ENCODE data around the gene ABCA4. TPM values are rescaled to one million over a fixed set of nuclear protein-coding genes. Genes with fewer than 3 reads are reported as not detected.

ABCA4 gene
- total RNA-seq (2021; fragmentation: NEBNext Ultra II Directional; extraction: Animal tissue kit (Norgen Biotek cat#: 25700)) = not detected in 2 replicates
- 0.06 TPM in 2 replicates for polyA plus RNA-seq (2011; rRNA removed)
- polyA plus RNA-seq (2011; cell fraction: cytosol; rRNA removed) = 0.06 TPM
- polyA plus RNA-seq (2011; cell fraction: nucleus; rRNA removed) = 0.50 TPM
- polyA plus RNA-seq (2012, experiment 1 of 2) = 0.12 to 0.62 TPM (median 0.24 TPM) in 4 replicates
- not detected for polyA plus RNA-seq (2012, experiment 2 of 2)
- polyA plus RNA-seq (2013, experiment 1 of 2) = 0.06 TPM
- polyA plus RNA-seq (2013, experiment 2 of 2) = 0.07 TPM
- 0.02 and 0.03 TPM in 2 replicates for polyA minus RNA-seq (2011; rRNA and poly(A)+ RNA removed)
- not detected for polyA minus RNA-seq (2011; cell fraction: cytosol; rRNA and poly(A)+ RNA removed)
- polyA minus RNA-seq (2011; cell fraction: nucleus; rRNA and poly(A)+ RNA removed) = not detected
- long read RNA-seq, experiment 1 = 0 reads
- long read RNA-seq, experiment 2, partial matches to known transcripts = 0 of 1 reads
- long read RNA-seq, experiment 2, other reads (novel, unspliced or antisense) = 1 of 1 reads

- Histone ChIP-seq H2AK5ac (ENCODE audit: low read depth, low read length) (no peak within 1 kb of the TSS), H3K4me2 (ENCODE audit: insufficient read depth in 1 of 2, low read depth in 2 of 2, low read length in 2 of 2) (no peak within 1 kb of the TSS; a peak in 3 of 4 replicates), H3K14ac (ENCODE audit: insufficient read length) (no peak within 1 kb of the TSS), H2BK12ac (ENCODE audit: low read depth, low read length) (no peak within 1 kb of the TSS), H3K4me1 (replicated peaks in 1 of 4; ENCODE audit: control insufficient read depth in 3 of 4, insufficient read depth in 4 of 4, low read length in 3 of 4) (peaks cover 0 to 17% (median 12%) of the 10 kb centered on the region in 4 experiments; a peak in 5 of 7 replicates), H3K56ac (replicated peaks; ENCODE audit: insufficient read length, low read depth, low read length) (no peak within 1 kb of the TSS), H3K23me2 (ENCODE audit: low read depth, low read length) (no peaks in the 10 kb centered on the region), H3K79me2 (ENCODE audit: control insufficient read depth in 1 of 2, insufficient read depth in 2 of 2, low read length in 2 of 2) (no peaks in the 10 kb centered on the region), H2BK15ac (ENCODE audit: low read length) (no peak within 1 kb of the TSS), H4K5ac (ENCODE audit: insufficient read length, low read depth, low read length) (no peak within 1 kb of the TSS), H3K9me3 (ENCODE audit: insufficient read depth in 2 of 2, low read depth in 1 of 2, low read length in 1 of 2) (no peaks in the 10 kb centered on the region), H2BK20ac (ENCODE audit: low read length) (no peak within 1 kb of the TSS), H3K4ac (replicated peaks; ENCODE audit: insufficient read length, low read depth, low read length) (no peak within 1 kb of the TSS), H4K8ac (ENCODE audit: extremely low read depth, insufficient read depth, low read length) (no peak within 1 kb of the TSS), H3K18ac (ENCODE audit: extremely low read depth, low read length) (no peak within 1 kb of the TSS), H3K4me3 (ENCODE audit: extremely low read depth in 1 of 4, insufficient read depth in 2 of 4, low read depth in 3 of 4, low read length in 4 of 4) (no peak within 1 kb of the TSS), H2AFZ (ENCODE audit: low read length) (no peak within 1 kb of the TSS), H4K91ac (replicated peaks; ENCODE audit: insufficient read length, low read length) (no peak within 1 kb of the TSS), H3K27ac (ENCODE audit: low read depth, low read length) (no peak within 1 kb of the TSS), H3K23ac (ENCODE audit: insufficient read length) (no peak within 1 kb of the TSS), H2BK5ac (ENCODE audit: low read depth, low read length) (no peak within 1 kb of the TSS), H3K9ac (replicated peaks in 1 of 4; ENCODE audit: extremely low read depth in 1 of 4, low read depth in 3 of 4, low read length in 3 of 4) (no peak within 1 kb of the TSS), H4K20me1 (replicated peaks in 1 of 2; ENCODE audit: control insufficient read depth in 1 of 2, insufficient read depth in 2 of 2, low read length in 2 of 2) (no peaks in the 10 kb centered on the region), H3K27me3 (replicated peaks in 1 of 4; ENCODE audit: control insufficient read depth in 3 of 4, extremely low read depth in 1 of 4, insufficient read depth in 3 of 4, low read length in 3 of 4) (peaks cover 0 to 13% (median 5%) of the 10 kb centered on the region in 4 experiments; a peak in 5 of 7 replicates), H3K36me3 (ENCODE audit: control insufficient read depth in 2 of 4, insufficient read depth in 4 of 4, low read length in 3 of 4) (no peaks in the 10 kb centered on the region), H3K79me1 (ENCODE audit: low read depth, low read length) (no peaks in the 10 kb centered on the region), H2BK120ac (replicated peaks; ENCODE audit: low read depth, low read length) (no peak within 1 kb of the TSS)
- WGBS, 2 experiments (ENCODE audit: extremely low coverage in 1 of 2, insufficient coverage in 1 of 2, insufficient read length in 1 of 2, insufficient replicate concordance in 2 of 2, low coverage in 1 of 2, low lambda C conversion rate in 2 of 2, missing lambda C conversion rate in 1 of 2) = 93% methylated on average over 9 of the region's 9 CpGs; no CpG with 5 or more reads in 1 of the 2 experiments
- POLR2A ChIA-PET (ENCODE audit: partially characterized antibody) = no interaction called here
- DNase-seq (ENCODE audit: low read depth in 1 of 2, low spot score in 2 of 2) (no peak), FAIRE-seq (no peak)
- CTCF ChIA-PET (ENCODE audit: partially characterized antibody) = interaction anchor here (1.9 kb wide), 1 partner anchor 58 kb away, joined by 4 read pairs; no protein-coding TSS in a partner anchor
- TF ChIP-seq ASH2L (IDR thresholded peaks at IDR 0.05; ENCODE audit: low read length) (no peak), ATF2 (IDR thresholded peaks at IDR 0.05; ENCODE audit: low read length) (no peak), BRCA1 (IDR thresholded peaks at IDR 0.05; ENCODE audit: low read depth, low read length) (no peak), POLR2AphosphoS5 (IDR thresholded peaks at IDR 0.05; ENCODE audit: low read depth, low read length) (no peak), PHF8 (conservative IDR thresholded peaks at IDR 0.05; ENCODE audit: low read depth, low read length) (no peak), TEAD4 (IDR thresholded peaks at IDR 0.05; ENCODE audit: low read depth, low read length) (no peak), RNF2 (IDR thresholded peaks at IDR 0.05; ENCODE audit: borderline replicate concordance, low read depth, low read length, missing control alignments, poor library complexity, severe bottlenecking) (no peak), CHD1 (IDR thresholded peaks at IDR 0.05; ENCODE audit: low read depth, low read length) (no peak), TCF12 (IDR thresholded peaks at IDR 0.05; ENCODE audit: low read depth, low read length) (no peak), SIX5 (IDR thresholded peaks at IDR 0.05; ENCODE audit: low read depth, low read length) (no peak)
Measured at GRCh38 chr1:94120991-94121390, at the start of gene ABCA4. Gene ABCA4 (minus strand): TSS chr1:94121148. CDS start chr1:94121045, 103 bp downstream.
